Suprapubic skin (tissue), 4 donors: ENCODE data around the gene CEP112. TPM values are rescaled to one million over a fixed set of nuclear protein-coding genes. Genes with fewer than 3 reads are reported as not detected.

Experiments used
- DNase-seq, 2 donors: peaks; one replicate each; pipeline ENCODE4 v3.0.0-alpha.2; 2019; ENCODE audit warnings: low spot score in 2 of 2
- H3K27ac ChIP-seq: fragments of 200-600 bp; sonication (generic); one replicate; pipeline ENCODE4 v1.5.1; 2019
- H3K27me3 ChIP-seq: fragments of 200-600 bp; sonication (generic); one replicate; pipeline ENCODE4 v1.5.1; 2019
- H3K36me3 ChIP-seq: fragments of 200-600 bp; sonication (generic); one replicate; pipeline ENCODE4 v1.5.1; 2019
- H3K4me1 ChIP-seq: fragments of 200-600 bp; sonication (generic); one replicate; pipeline ENCODE4 v1.5.1; 2019
- H3K4me3 ChIP-seq: fragments of 200-600 bp; sonication (generic); one replicate; pipeline ENCODE4 v1.5.1; 2019; ENCODE audit warnings: mild to moderate bottlenecking
- H3K9me3 ChIP-seq: fragments of 200-600 bp; sonication (generic); one replicate; pipeline ENCODE4 v1.5.1; 2019
- CTCF ChIP-seq, 2 donors: fragments of 200-600 bp in 1 of 2; fragments of 450-650 bp in 1 of 2; sonication (generic) in 1 of 2; IDR thresholded peaks; one replicate each; pipeline ENCODE4 v1.5.1; 2016 to 2019; ENCODE audit warnings: antibody characterized with exemption in 2 of 2, mild to moderate bottlenecking in 1 of 2, moderate library complexity in 1 of 2
- EP300 ChIP-seq: sonication (generic); formaldehyde crosslinking; IDR thresholded peaks from one replicate; pipeline ENCODE4 v1.6.1; 2017; ENCODE audit warnings: antibody characterized with exemption
- POLR2A ChIP-seq, 2 donors: fragments of 450-650 bp; IDR thresholded peaks; one replicate each; pipeline ENCODE4 v1.6.1; 2017; ENCODE audit warnings: antibody characterized with exemption in 2 of 2, mild to moderate bottlenecking in 2 of 2, moderate library complexity in 2 of 2
- POLR2AphosphoS5 ChIP-seq, 3 donors: sonication (generic); formaldehyde crosslinking; IDR thresholded peaks; one replicate each; pipeline ENCODE4 v1.6.1; 2017; ENCODE audit warnings: antibody characterized with exemption in 3 of 3
- WGBS: methylation state at CpG from one replicate; pipeline ENCODE4 v1.1.5; 2018; 5-methylcytosine and 5-hydroxymethylcytosine counted together
- total RNA-seq, 4 donors: library from RNA; depleted of rRNA; stranded (reverse); fragments of >200 nt; gene quantifications; one replicate each; pipeline ENCODE4 v1.1.0, GENCODE V29; 2016

The CEP112 gene
- total RNA-seq, 4 donors from 2014 or later = 0.68 to 14.1 (median 6.6) TPM

GRCh38 chr17:65666876-65667321 is 525.0 kb downstream of the CEP112 start:
- Histone ChIP-seq H3K9me3 (no peaks in the 10 kb centered on the region), H3K4me3 (no peak overlapping the region), H3K27ac (no peak overlapping the region), H3K27me3 (no peaks in the 10 kb centered on the region), H3K36me3 (no peaks in the 10 kb centered on the region), H3K4me1 (no peaks in the 10 kb centered on the region)
- no peak for DNase-seq
- TF ChIP-seq EP300 (no peak), POLR2AphosphoS5 (IDR thresholded peaks at IDR 0.05) (no peak), CTCF (IDR thresholded peaks at IDR 0.05) (no peak), POLR2A (IDR thresholded peaks at IDR 0.05) (no peak)
- 90% methylated on average over 1 of the region's 1 CpG for WGBS

- TF ChIP-seq CTCF (IDR thresholded peaks at IDR 0.05) = no peak
- no peak for TF ChIP-seq POLR2AphosphoS5 (IDR thresholded peaks at IDR 0.05)
- TF ChIP-seq POLR2A (IDR thresholded peaks at IDR 0.05) = no peak
- no peak for TF ChIP-seq EP300
- no peaks in the 10 kb centered on the region for H3K9me3 ChIP-seq
- no peak for DNase-seq
- H3K36me3 ChIP-seq = no peaks in the 10 kb centered on the region
- WGBS = 82% methylated on average over 2 of the region's 2 CpGs
- no peaks in the 10 kb centered on the region for H3K4me1 ChIP-seq
- H3K4me3 ChIP-seq = no peak overlapping the region
- no peak overlapping the region for H3K27ac ChIP-seq
- no peaks in the 10 kb centered on the region for H3K27me3 ChIP-seq
These were observed 526.0 kb downstream of the CEP112 start for GRCh38 chr17:65665966-65666365.

- no peak overlapping the region for H3K27ac ChIP-seq
- WGBS = 97% methylated on average over 1 of the region's 1 CpG
- TF ChIP-seq POLR2A (IDR thresholded peaks at IDR 0.05) (no peak), EP300 (no peak), POLR2AphosphoS5 (IDR thresholded peaks at IDR 0.05) (no peak), CTCF (IDR thresholded peaks at IDR 0.05) (no peak)
These were observed 527.2 kb downstream of the CEP112 start for GRCh38 chr17:65664696-65665095.

GRCh38 chr17:65664266-65664665 is 527.7 kb downstream of the CEP112 start:
- no peak for DNase-seq
- 86% methylated on average over 4 of the region's 4 CpGs for WGBS

More at GRCh38 chr17:65664696-65665095, 527.2 kb downstream of the CEP112 start:
- H3K9me3 ChIP-seq = no peaks in the 10 kb centered on the region
- H3K36me3 ChIP-seq = no peaks in the 10 kb centered on the region
- H3K27me3 ChIP-seq = no peaks in the 10 kb centered on the region
- H3K4me3 ChIP-seq = no peak overlapping the region
- H3K4me1 ChIP-seq = no peaks in the 10 kb centered on the region
- no peak for DNase-seq

GRCh38 chr17:65662196-65662595 is 529.7 kb downstream of the CEP112 start:
- TF ChIP-seq CTCF (IDR thresholded peaks at IDR 0.05) (no peak), POLR2AphosphoS5 (IDR thresholded peaks at IDR 0.05) (no peak), POLR2A (IDR thresholded peaks at IDR 0.05) (no peak), EP300 (no peak)
- no peak overlapping the region for H3K27ac ChIP-seq
- no peak overlapping the region for H3K4me3 ChIP-seq
- WGBS = 50% methylated on average over 1 of the region's 1 CpG
- no peaks in the 10 kb centered on the region for H3K36me3 ChIP-seq
- DNase-seq = no peak
- no peaks in the 10 kb centered on the region for H3K9me3 ChIP-seq
- H3K27me3 ChIP-seq = no peaks in the 10 kb centered on the region
- no peaks in the 10 kb centered on the region for H3K4me1 ChIP-seq

More at GRCh38 chr17:65664266-65664665, 527.7 kb downstream of the CEP112 start:
- Histone ChIP-seq H3K4me3 (no peak overlapping the region), H3K9me3 (no peaks in the 10 kb centered on the region), H3K27me3 (no peaks in the 10 kb centered on the region), H3K27ac (no peak overlapping the region), H3K36me3 (no peaks in the 10 kb centered on the region), H3K4me1 (no peaks in the 10 kb centered on the region)
- TF ChIP-seq EP300 (no peak), POLR2AphosphoS5 (IDR thresholded peaks at IDR 0.05) (no peak), CTCF (IDR thresholded peaks at IDR 0.05) (no peak), POLR2A (IDR thresholded peaks at IDR 0.05) (no peak)
